Measurements from ENCODE around the gene ALDH1B1.
A peak's percentile ranks its signal among the peaks of the same experiment; 100 is the strongest.
"Not testable (repeated sequence)": the region's sequence is repeated elsewhere in the genome, so short reads cannot be mapped to it uniquely, and the experiment has no call there.

ALDH1B1 gene

DNA sequence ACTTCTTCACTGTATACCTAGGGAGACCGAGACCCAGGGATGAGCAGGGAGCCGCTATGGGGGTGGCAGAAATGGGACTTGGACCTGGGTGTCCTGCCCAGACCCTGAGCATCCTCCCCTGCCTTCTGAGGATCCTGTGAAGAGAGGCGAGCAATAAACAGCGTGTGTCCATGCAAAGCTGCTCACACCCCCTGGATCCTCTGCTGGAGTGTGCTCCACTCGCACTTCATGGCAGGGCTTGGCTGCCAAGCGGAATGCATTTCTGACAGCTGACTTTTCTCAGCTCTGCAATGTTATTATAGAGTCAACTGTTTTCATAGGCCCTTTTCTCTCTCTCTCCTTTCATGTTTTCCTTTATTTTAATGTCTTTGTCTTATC is 31.0 kb upstream of the ALDH1B1 start:
- DNase-seq (ENCODE audit: low spot score) = no peak

DNA sequence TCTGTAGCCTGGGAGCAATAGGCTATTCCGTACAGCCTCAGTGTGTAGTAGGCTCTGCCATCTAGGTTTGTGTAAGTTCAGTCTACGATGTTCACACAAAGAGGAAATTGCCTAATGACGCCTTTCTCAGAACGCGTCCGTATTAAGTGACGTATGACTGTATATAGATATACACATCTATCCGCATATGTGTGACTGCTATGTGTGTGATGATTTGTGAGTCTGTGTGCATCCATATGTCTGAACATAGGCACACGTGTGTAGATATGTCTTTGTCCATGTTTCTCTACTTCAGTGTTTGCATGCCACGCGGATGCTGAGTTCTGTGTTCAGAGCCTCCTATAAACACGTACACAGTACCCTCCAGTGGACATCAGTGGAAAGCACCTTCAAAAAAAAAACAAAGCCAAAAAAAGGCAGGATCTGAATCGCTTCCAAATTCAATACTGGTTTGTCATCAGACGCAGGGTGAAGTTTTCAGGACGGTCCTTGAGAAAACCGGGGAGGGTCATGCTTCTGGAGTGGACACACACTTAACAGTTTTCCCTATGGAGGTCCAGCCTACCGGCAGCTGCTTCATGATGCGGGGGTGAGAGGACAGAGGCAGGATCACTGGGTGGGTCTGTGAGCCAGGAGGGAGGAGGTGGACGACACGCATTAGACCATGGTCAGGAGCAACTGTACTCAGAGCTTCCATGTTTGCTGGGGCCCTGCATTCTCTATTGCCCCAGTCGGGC is 29.5 kb upstream of the ALDH1B1 start:
- DNase-seq (ENCODE audit: low spot score) = no peak

DNA sequence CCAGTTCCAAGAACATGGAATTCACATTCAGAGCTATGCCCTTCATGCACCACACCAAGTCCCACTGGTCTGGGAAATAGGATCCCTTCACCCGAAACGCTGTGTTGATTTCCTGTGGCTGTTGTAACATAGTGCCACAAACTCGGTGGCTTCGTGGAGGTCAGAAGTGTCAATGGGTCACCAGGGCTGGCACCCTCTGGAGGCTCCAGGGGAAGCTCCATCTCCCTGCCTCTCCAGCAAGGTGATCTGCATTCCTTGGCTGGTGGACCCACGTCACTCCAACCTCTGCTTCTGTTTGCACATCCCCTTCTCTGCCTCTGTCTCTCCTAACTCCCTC is 28.9 kb upstream of the ALDH1B1 start:
- no peak for DNase-seq (ENCODE audit: low spot score)

DNA sequence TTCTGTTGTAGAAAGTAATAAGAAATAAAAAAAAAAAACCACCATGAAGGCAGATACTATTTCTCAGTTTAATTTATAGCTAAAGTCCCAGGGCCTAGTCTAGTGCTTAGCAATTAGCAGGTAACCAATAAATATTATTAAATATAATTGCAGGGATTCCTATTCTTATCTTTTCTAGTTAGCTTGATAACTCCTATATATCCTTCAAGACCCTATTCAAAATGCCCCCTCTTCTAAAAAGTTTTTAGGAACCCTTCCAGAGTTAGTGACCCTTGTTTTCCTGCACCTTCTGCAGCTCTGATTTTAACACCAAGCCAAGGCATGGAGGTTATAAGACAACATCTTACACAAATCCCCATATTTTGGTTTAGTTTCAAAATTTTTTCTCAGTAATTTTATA is 24.6 kb upstream of the ALDH1B1 start:
- no peak for DNase-seq (ENCODE audit: low spot score)

DNA sequence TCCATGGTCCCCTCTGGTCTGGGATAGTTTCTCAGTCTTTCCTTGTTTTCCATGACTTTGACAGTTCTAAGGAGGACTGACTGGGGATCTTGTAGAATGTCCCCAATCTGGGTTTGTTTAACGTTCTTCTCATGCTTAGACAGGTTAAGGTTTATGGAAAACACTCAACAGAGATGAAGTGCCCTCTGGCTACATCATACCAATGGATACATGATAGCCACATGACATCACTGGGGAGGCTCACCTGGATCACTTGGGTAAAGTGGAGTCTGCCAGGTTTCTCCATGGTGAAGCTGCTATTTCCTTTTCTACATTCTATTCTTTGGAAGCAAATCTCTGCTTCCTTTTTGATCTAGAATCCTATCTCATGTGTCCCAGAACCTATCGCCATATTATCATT is 23.8 kb upstream of the ALDH1B1 start:
- no peak for DNase-seq (ENCODE audit: low spot score)

DNA sequence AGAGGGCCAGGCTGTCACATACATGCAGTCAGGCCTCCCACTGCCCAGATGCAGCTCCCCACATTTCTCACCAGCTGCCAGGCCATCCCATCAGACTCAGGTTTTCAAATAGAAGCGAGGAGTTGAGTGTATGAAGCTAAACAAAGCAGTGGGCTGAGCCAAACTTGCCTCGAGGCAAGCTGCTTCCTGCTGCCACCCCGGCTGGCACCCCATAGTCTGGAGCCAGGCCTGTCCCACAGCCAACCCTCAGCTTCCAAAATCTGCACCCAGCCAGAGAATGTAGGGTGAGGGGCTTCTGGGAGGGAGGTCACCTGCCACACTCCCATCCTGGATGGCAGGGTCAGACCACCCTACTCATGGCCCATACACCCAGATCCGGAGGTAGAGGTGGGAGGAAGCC is 22.3 kb upstream of the ALDH1B1 start:
- DNase-seq (ENCODE audit: low spot score) = no peak

DNA sequence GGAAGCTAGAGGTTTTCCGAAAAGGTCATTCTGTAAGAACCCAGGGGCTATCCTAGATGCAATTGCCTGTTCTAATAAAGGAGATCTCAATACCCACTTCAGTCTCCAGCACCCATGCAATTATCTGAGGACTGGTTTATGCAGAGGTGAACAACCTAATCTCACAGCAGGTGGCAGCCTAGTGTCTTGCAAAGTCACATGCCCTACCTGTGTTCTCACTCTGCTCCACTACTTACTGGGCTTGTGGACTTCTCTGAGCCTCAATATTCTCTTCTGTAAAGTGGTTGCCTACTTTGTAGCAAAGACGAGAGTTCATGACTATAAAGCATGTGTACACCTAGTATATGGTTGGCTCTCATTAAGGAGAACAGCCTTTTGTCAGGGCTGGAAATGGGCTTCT is 21.0 kb upstream of the ALDH1B1 start:
- DNase-seq (ENCODE audit: low spot score) = peak; percentile 55

DNA sequence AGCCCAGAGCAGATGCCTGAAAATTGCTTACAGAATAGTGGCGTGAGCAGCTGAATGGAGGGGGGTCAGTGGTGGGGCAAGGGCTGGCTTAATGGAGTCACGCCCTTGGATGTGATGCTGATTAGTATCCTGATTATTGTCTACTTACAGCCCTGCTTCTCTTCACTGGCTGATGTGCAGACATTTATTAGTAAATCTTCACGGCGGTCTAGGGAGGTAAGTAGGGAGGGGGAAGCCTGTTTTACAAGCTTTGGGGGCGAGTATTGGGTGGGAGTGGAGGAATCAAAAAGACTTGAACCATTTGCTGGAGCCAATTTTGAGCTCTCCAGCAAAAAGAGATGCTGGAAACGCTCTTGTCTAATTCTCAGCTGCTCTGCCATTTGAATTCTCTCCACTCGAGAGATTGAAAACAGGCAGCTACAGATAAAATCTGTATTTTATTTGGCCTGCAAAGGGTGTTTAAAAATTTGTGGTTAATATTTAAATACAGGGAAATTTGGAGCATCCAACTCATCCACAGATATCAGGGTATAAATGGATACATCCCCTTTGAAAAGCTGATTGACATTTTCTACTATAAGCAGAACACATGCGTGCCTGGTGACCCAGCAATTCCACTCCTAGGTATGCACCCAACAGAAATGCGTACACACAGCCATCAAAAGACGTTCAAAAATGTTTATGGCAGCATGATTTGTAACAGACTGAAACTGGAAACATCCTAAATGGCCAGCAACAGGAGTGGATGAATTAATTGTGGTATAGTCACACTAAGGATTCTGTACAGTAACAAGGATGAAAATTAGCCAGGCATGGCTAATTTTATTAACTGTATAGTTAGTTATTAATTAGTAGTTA is 19.5 kb upstream of the ALDH1B1 start:
- no peak for DNase-seq (ENCODE audit: low spot score)

DNA sequence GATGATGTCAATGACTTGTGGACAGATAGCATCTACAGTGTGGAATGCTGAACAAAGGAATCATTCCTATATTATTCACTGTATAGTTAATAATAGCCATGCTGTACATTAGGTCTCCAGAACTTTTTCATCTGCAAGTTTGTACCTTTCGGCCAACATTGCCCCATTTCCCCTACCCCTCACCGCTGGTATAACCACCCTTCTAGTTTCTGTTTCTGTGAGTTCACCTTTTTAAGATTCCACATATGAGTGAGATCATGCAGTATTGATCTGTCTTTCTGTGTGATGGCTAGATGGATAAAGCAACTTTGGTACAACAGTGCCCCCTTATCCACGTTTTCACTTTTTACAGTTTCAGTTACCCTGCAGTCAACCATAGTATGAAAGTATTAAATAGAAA is 18.8 kb upstream of the ALDH1B1 start:
- no peak for DNase-seq (ENCODE audit: low spot score)

DNA sequence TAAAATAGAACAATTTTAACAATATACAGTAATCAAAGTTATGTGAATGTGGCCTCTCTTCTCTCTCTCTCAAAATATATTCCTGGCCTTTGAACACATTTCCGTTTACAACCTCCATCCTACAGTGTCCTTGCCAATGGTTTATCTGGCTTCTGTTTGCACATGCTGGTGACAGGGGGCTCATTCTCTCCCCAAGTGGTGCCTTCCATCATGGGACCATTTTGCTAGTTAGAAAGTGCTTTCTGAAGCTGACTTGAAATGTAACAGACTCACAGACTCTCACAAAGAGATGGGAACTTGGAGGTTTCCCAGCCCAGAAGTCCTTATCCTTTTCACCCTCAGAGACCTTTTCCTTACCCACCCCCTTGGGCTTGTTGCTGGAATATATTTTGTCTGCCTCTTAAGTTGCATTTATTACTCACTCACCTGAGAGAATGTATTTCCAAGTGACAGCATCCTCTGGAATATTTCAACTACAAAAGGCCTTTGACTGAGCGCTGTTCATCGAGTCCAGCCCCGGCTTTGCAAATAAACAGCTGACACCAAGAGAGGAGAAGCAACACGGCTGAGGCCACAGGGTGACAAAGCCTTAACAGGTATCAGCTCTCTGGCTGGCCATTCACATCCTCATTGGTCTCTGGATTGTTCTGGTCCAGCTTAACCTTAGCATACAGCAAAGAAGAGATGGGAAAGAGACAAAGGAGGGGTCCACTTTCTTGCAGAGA is 17.5 kb upstream of the ALDH1B1 start:
- DNase-seq (ENCODE audit: low spot score) = no peak

DNA sequence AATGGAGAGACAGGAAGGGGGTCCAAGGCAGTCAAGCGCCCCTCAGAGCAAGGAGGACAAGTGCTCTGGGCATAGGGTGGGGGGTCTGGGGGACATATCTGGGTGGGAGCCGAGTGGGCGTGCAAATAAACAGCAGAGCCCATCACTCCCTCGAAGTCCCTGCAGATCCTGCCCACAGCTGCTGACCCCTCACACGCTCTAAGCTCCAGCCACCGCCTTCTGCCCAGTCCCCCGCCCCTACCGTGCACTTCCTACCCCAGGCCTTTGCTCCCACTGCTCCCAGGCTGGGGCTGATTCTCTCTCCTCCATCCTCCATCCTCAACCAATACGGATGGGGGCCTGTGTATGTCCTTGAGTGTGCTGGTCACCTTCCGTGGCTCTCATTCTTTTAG is 16.9 kb upstream of the ALDH1B1 start:
- no peak for DNase-seq (ENCODE audit: low spot score)

DNA sequence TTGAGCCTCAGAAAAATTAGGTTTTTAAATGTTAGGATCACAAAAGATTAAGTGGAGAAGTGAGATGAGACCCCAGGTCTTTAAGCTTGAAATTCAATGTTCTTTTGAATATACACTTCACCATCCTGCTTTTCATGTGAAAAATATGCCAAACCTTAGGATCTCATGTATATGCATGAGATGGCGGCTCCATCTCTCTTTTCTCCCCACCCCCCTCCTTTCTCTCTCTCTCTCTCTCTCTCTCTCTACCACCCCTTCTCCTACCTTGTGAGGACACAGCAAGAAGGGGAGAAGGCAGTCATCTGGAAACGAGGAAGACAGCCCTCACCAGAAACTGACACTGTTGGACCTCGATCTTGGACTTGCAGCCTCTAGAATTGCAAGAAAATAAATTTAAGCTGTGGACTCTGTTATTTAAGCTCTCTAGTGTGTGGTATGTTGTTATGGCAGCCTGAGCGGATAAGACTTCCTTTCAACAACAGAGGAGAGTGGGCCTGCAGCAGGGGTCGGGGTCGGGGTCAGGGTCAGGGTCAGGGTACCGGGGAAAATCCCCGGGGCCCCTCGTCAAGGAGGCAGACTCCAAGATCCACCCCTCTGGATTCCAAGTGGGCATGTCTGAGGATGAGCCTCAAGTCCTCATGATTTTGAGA is 16.4 kb upstream of the ALDH1B1 start:
- no peak for DNase-seq (ENCODE audit: low spot score)

DNA sequence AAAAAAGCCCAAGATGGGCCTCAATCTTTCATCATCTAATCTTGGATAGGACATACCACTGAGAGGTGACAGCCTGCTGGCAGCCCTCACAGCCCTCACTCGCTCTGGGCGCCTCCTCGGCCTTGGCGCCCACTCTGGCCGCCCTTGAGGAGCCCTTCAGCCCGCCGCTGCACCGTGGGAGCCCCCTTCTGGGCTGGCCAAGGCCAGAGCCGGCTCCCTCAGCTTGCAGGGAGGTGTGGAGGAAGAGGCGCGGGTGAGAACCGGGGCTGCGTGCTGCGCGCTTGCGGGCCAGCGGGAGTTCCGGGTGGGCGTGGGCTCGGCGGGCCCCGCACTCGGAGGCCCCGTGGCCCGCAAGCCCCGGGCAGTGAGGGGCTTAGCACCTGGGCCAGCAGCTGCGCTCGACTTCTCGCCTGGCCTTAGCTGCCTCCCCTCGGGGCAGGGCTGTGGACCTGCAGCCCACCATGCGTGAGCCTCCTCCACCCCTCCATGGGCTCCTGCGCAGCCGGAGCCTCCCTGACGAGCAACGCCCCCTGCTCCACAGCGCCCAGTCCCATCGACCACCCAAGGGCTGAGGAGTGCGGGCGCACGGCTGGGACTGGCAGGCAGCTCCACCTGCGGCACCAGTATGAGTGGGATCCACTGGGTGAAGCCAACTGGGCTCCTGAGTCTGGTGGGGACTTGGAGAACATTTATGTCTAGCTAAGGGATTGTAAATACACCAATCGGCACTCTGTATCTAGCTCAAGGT is 15.0 kb upstream of the ALDH1B1 start:
- not testable (repeated sequence) for DNase-seq (ENCODE audit: low spot score)

DNA sequence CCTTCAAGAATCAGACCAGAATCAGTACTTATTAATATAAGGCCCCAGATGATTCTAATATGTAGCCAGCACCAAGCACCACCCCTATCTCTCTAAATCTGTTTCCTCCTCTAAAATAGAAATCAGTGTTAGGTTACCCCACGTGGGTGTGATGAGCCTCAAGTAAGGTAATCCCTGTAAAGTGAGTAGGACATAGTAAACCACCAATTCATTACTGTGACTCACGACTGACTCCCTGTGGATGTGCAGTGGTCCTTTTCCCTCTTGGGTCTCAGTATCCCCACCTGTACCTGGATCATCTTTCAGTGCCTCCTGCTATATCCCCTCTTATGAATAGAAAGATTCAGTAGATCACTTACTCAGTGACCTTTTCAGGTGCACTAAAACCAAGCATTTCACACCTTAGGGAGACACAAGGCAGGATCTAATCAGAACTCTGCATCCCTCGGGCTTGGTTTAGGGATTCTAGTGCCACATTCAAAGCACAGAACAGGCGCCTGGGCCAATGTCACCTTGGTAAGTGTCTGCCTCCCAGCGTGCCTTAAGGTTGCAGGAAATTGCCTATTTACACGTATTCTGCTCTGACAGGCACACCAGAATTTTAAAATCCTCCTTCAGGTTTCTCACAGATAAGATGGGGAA is 12.2 kb upstream of the ALDH1B1 start:
- no peak for DNase-seq (ENCODE audit: low spot score)

DNA sequence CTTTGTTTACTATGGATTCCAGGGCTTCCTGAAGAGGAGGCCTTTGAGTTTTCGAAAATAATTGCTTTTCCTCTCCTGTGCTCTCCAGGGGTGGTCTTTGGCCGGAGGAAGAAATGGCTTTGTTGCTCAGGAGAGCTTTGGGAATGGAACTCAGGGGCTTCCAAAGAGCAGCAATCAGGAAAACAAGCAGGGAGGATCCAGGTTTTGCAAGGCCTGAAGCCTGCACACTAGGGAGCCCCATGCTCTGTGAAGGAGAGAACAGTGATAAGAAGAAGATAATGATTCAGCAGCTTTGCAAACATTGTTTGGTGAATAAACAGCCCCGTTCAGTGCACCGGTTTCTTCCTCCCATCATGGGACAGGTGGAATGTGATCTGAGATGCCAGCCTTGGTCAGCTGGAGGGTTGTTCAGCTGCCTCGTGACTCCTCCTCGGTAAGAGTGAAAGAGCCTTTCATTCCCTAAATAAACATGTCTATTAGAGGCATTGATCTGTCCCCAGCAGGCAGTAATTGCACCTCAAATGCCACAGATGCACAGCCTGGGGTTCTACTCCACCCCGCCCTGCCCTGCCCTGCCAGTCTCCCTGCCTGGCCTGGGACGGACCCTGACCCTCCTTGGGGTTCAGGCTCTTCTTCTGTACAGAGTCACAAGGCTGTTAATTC is 11.5 kb upstream of the ALDH1B1 start:
- peak; percentile 30 for DNase-seq (ENCODE audit: low spot score)

DNA sequence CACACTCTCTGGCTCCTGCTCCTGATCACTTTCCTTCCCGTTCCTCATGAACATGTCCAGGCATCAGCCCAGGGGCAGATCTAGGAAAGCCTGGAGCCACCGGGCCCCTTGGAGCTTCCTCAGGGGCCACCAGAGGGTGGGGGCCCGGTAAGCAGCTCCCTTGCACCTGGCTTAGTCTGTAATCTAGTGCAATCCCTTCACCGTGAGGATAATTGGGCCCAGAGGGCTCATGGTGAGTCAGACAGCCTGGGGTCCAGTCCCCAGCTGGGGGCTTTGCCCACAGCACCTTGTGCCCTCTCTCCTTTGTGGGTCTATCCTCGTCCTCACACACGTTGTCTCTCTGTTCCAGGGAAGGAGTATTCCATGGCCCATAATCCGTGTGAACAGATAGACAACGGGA is 10.4 kb upstream of the ALDH1B1 start:
- DNase-seq (ENCODE audit: low spot score) = no peak

DNA sequence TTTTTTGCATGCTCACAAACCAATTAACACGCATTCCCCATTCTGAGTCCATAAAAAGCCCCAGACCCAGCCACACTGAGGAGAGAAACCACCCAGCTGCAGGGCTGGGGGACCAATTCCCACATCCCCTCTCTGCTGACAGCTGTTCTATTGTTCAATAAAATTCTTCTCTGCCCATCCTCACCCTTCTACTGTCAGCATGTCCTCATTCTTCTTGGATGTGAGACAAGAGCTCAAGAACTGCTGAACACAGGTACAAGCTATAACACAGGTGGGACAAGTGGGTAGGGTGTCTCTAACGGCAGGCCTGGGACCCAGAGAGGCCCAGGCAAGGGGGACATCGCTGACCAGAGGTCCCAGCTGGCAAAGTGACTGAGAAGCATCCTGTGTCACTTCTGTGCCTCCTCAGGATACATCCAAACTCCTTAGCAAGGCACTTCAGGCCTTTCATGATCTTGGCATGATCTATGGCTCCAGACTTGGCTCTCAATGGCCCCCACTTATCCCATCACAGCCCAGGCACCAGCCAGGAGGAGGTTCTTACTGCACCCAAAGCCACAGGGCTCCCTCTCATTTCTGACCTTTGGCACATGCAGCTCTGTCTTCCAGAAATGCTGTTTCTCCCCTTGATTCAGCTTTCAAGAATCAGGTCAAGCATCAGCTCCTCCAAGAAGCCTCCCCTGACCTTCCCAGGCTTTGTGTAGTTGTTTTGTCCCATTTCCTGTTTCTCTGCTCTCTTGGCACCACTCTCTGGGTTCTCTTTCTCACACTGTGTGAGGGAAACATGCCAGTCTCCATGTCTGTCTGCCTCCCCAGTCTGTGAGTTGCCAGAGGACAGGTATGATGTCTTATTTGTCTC is 7.3 kb upstream of the ALDH1B1 start:
- no peak for DNase-seq (ENCODE audit: low spot score)

DNA sequence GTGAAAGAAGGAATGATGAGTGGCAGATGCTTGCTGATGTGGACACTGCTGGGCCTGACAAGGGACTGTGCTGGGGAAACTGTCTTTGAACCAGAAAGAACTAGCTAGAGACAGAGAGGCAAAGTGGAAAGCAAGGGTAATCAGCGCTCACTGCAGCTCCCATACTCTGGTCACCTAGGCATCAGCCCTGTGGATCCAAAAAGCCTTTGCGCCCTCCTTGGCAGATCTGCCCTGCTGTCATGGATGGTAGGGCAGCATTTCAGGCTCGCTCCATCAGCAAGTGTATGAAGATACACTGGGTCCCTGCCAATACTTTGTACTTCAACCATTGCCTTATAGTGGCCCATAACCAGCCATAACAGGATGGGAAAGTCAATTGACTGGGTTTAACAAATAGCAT is 6.6 kb upstream of the ALDH1B1 start:
- no peak for DNase-seq (ENCODE audit: low spot score)

DNA sequence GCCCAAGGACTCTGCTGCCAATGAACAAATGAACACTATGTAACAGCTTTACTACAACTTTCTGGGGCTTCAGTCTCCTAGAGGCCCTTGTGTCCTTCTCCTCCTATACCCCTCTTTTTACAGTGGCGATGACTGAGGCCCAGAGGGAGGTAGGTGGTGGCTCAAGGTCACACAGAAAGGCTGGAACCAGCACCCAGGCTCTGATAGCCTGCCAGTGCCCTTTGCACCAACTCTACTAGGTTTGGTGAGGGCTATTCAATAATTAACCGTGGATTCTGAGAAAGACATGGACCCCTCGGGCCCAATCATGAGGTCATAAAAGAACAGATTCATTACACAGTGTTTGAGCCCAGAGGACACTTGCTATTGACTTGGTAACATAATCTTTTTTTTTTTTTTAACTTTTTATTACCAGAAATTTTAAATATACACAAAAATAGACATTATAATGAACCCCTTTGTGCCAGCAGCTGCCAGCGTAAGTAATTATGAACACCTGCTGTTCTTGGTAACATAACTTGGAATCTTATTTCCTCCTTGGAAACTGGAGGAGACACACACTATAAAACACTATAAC is 6.1 kb upstream of the ALDH1B1 start:
- no peak for DNase-seq (ENCODE audit: low spot score)

DNA sequence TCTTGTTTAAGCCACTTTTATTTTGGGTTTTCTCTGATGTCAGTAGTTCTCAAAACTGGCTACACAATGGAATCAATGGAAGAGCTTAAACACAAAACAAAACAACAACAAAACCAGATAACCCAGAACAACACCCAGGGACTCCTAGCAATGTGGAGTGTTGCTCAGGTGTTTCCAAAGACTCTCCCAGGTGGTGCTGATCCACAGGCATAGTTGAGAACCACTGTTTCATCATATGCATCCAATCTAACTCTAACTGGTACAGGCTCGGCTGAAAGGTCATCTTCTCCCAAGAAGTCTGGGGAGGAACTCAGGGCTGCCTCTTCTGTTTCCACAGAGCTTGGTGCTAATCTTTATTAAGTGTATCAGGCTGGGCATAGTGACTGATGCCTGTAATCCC is 5.4 kb upstream of the ALDH1B1 start:
- no peak for DNase-seq (ENCODE audit: low spot score)

Data from HuH-7.5 (cell line).